GM21717 (cell line): Measurements from ENCODE around the gene ZNF44.
"Not testable (repeated sequence)": the region's sequence is repeated elsewhere in the genome, so short reads cannot be mapped to it uniquely, and the experiment has no call there.

ENCODE experiments used
- ATAC-seq: cut with Tn5 transposase; IDR thresholded peaks from one replicate; pipeline ENCODE4 v1.9.1; 2021; ENCODE audit warnings: mild to moderate bottlenecking, moderate library complexity; ENCODE audit not compliant: unreplicated experiment

Gene ZNF44

GRCh38 chr19:12294249-12295158 is at the start of gene ZNF44:
Gene ZNF44, minus strand, starts transcription at chr19:12294883. Its CDS starts 189 bp downstream, at chr19:12294694.
- peak; percentile 85 for ATAC-seq

GRCh38 chr19:12333162-12334159 is 38.8 kb upstream of the ZNF44 start, which contains the start of gene ZNF563:
Gene ZNF563, minus strand, starts transcription at chr19:12333633. Its CDS starts 151 bp downstream, at chr19:12333482.
- peak; percentile 90 for ATAC-seq

GRCh38 chr19:12331211-12331941 is 36.7 kb upstream of the ZNF44 start:
- ATAC-seq: no peak

GRCh38 chr19:12330340-12330739 is 35.7 kb upstream of the ZNF44 start:
- ATAC-seq: no peak

- ATAC-seq: no peak
Observed at GRCh38 chr19:12325690-12326089, 31.0 kb upstream of the ZNF44 start.

GRCh38 chr19:12318782-12319413 is 24.2 kb upstream of the ZNF44 start:
- ATAC-seq: no peak

- ATAC-seq: no peak
Observed at GRCh38 chr19:12314553-12314952, 19.9 kb upstream of the ZNF44 start.

- ATAC-seq: not testable (repeated sequence)
Observed at GRCh38 chr19:12308891-12309290, 14.2 kb upstream of the ZNF44 start.

GRCh38 chr19:12295191-12295590 is 508 bp upstream of the ZNF44 start:
- ATAC-seq: peak; percentile 14

- no peak for ATAC-seq
Observed at GRCh38 chr19:12293777-12294248, 870 bp downstream of the ZNF44 start.

- ATAC-seq: no peak
Observed at GRCh38 chr19:12289790-12290065, 5.0 kb downstream of the ZNF44 start.

GRCh38 chr19:12287958-12288500 is 6.7 kb downstream of the ZNF44 start:
- ATAC-seq: no peak

GRCh38 chr19:12284631-12285030 is 10.1 kb downstream of the ZNF44 start:
- ATAC-seq: no peak

- ATAC-seq: no peak
Observed at GRCh38 chr19:12284226-12284625, 10.5 kb downstream of the ZNF44 start.

- ATAC-seq: no peak
Observed at GRCh38 chr19:12278713-12279112, 16.0 kb downstream of the ZNF44 start.

- no peak for ATAC-seq
Observed at GRCh38 chr19:12272980-12273901, 21.4 kb downstream of the ZNF44 start.

GRCh38 chr19:12272386-12272785 is 22.3 kb downstream of the ZNF44 start:
- ATAC-seq: no peak

GRCh38 chr19:12270854-12271253 is 23.8 kb downstream of the ZNF44 start:
- ATAC-seq: no peak
